GM12878 (cell line): Measurements from ENCODE around the gene ETNK1. TPM values are rescaled to one million over a fixed set of nuclear protein-coding genes. Genes with fewer than 3 reads are reported as not detected.

Experiments used
- ATAC-seq: fragments of 200-7000 bp; cut with Tn5 transposase; 3 replicates; pipeline ENCODE4 v1.9.1; 2020; ENCODE audit warnings: mild to moderate bottlenecking, moderate library complexity
- BruUV-seq: library from RNA; stranded (reverse); fragments of 400-500 nt; replicated peaks from 2 replicates; lab custom pipeline; 2021; lab: Mats Ljungman, UMichigan
- CTCF ChIA-PET: fragments of 300-600 bp; sonication (Branson Sonifier 250); formaldehyde crosslinking; extraction: SDS; loops from one replicate; lab custom pipeline; 2021; ENCODE audit warnings: inconsistent platforms; lab: Yijun Ruan, JAX
- POLR2A ChIA-PET: fragments of 350-600 bp; formaldehyde crosslinking; extraction: SDS; loops from one replicate; lab custom pipeline; 2021; ENCODE audit warnings: inconsistent platforms; lab: Charles Lee
- RAD21 ChIA-PET: fragments of 300-600 bp; sonication (Branson Sonifier 250); formaldehyde crosslinking; loops from one replicate; lab custom pipeline; 2023; ENCODE audit warnings: antibody characterized with exemption; ENCODE audit not compliant: unreplicated experiment; lab: Charles Lee
- SMC1A ChIA-PET: fragments of 300-600 bp; sonication (Branson Sonifier 250); formaldehyde crosslinking; loops from one replicate; lab custom pipeline; 2023; ENCODE audit not compliant: unreplicated experiment, uncharacterized antibody; lab: Charles Lee
- DNase-seq: peaks from one replicate; pipeline ENCODE4 v3.0.0-alpha.2; 2011; ENCODE audit warnings: low read depth, low spot score
- FAIRE-seq: peaks from 3 replicates; lab custom pipeline; 2011; peaks lifted over from hg19 to GRCh38; lab: Jason Lieb, UNC
- H2AFZ ChIP-seq: 2 replicates; pipeline ENCODE4 v1.6.0; 2011; ENCODE audit warnings: low read depth, low read length, control low read depth; ENCODE audit not compliant: control insufficient read depth
- H3K27ac ChIP-seq: 2 replicates; pipeline ENCODE4 v1.5.1; 2011; ENCODE audit warnings: control low read depth; ENCODE audit not compliant: control insufficient read depth, insufficient read depth
- H3K27me3 ChIP-seq, 2 experiments: replicated peaks in 1 of 2; 2 replicates each; pipeline versions ENCODE4 v1.6.0 to v1.6.1; 2011; ENCODE audit warnings: low read length in 1 of 2; ENCODE audit not compliant: control insufficient read depth in 2 of 2, insufficient read depth in 2 of 2
- H3K36me3 ChIP-seq, 2 experiments: 2 replicates each; pipeline ENCODE4 v1.5.1; 2011; ENCODE audit warnings: low read length in 1 of 2; ENCODE audit not compliant: control insufficient read depth in 2 of 2, insufficient read depth in 2 of 2
- H3K4me1 ChIP-seq: 2 replicates; pipeline ENCODE4 v1.6.1; 2011; ENCODE audit warnings: mild to moderate bottlenecking, low read length, moderate library complexity, mixed read lengths; ENCODE audit not compliant: control insufficient read depth, insufficient read depth
- H3K4me2 ChIP-seq: 2 replicates; pipeline ENCODE4 v1.6.0; 2011; ENCODE audit warnings: control low read depth; ENCODE audit not compliant: control insufficient read depth, insufficient read depth
- H3K4me3 ChIP-seq: fragments of 200-600 bp; sonication (generic); 2 replicates; pipeline ENCODE4 v1.5.1; 2016
- H3K79me2 ChIP-seq: 2 replicates; pipeline ENCODE4 v1.6.0; 2011; ENCODE audit warnings: low read length; ENCODE audit not compliant: control insufficient read depth, insufficient read depth
- H3K9ac ChIP-seq: 2 replicates; pipeline ENCODE4 v1.8.0; 2011; ENCODE audit warnings: low read length, control low read depth, mixed read lengths; ENCODE audit not compliant: control insufficient read depth, insufficient read depth
- H3K9me3 ChIP-seq: replicated peaks from 3 replicates; pipeline ENCODE4 v1.5.1; 2011; ENCODE audit warnings: mild to moderate bottlenecking, low read length; ENCODE audit not compliant: control insufficient read depth, insufficient read depth
- H4K20me1 ChIP-seq: 2 replicates; pipeline ENCODE4 v1.6.0; 2011; ENCODE audit not compliant: control insufficient read depth, insufficient read depth
- ASH2L ChIP-seq: fragments of 300-600, 200-600 bp; sonication (generic); IDR thresholded peaks from 2 replicates; pipeline ENCODE4 v1.6.1; 2017; ENCODE audit warnings: low read depth, mild to moderate bottlenecking, borderline replicate concordance
- ATF7 ChIP-seq: fragments of 450-650 bp; IDR thresholded peaks from 2 replicates; pipeline ENCODE4 v1.6.1; 2016; ENCODE audit warnings: low read depth, mild to moderate bottlenecking
- BMI1 ChIP-seq: fragments of 450-650 bp; IDR thresholded peaks from 2 replicates; pipeline ENCODE4 v1.6.1; 2016; ENCODE audit warnings: mild to moderate bottlenecking, moderate library complexity, borderline replicate concordance
- CBX5 ChIP-seq: sonication (generic); IDR thresholded peaks from 2 replicates; pipeline ENCODE4 v1.6.1; 2016; ENCODE audit warnings: low read depth, moderate library complexity, mild to moderate bottlenecking, inconsistent platforms
- CEBPB ChIP-seq, 2 experiments: fragments of 150-350 bp in 1 of 2; IDR thresholded peaks; 2 replicates each; pipeline ENCODE4 v1.6.1; 2012 to 2014; ENCODE audit warnings: low read depth in 2 of 2, low read length in 2 of 2, borderline replicate concordance in 1 of 2, inconsistent platforms in 1 of 2
- DPF2 ChIP-seq: fragments of 450-650 bp; IDR thresholded peaks from 2 replicates; pipeline ENCODE4 v1.6.1; 2017; ENCODE audit warnings: mild to moderate bottlenecking
- IKZF1 ChIP-seq: fragments of 450-650 bp; conservative IDR thresholded peaks from 2 replicates; pipeline ENCODE4 v1.6.1; 2017; ENCODE audit warnings: antibody characterized with exemption, mild to moderate bottlenecking
- NR2C2 ChIP-seq: IDR thresholded peaks from 2 replicates; pipeline ENCODE4 v1.6.1; 2011; ENCODE audit warnings: borderline replicate concordance, low read depth; ENCODE audit not compliant: control insufficient read depth, insufficient read length
- PKNOX1 ChIP-seq: fragments of 450-650 bp; IDR thresholded peaks from 2 replicates; pipeline ENCODE4 v1.6.1; 2016; ENCODE audit warnings: mild to moderate bottlenecking
- SMAD1 ChIP-seq: fragments of 450-650 bp; IDR thresholded peaks from 2 replicates; pipeline ENCODE4 v1.6.1; 2018; ENCODE audit warnings: mild to moderate bottlenecking, low read depth; ENCODE audit not compliant: partially characterized antibody
- SMARCA5 ChIP-seq: fragments of 450-650 bp; IDR thresholded peaks from 2 replicates; pipeline ENCODE4 v1.6.1; 2017; ENCODE audit warnings: mild to moderate bottlenecking
- STAT3 ChIP-seq: IDR thresholded peaks from 2 replicates; pipeline ENCODE4 v1.6.1; 2011; ENCODE audit warnings: low read depth, low read length, improper control_type of control experiment
- SUPT20H ChIP-seq: IDR thresholded peaks from 2 replicates; pipeline ENCODE4 v1.6.1; 2011; ENCODE audit warnings: low read depth, mild to moderate bottlenecking, low read length, moderate library complexity, borderline replicate concordance; ENCODE audit not compliant: control insufficient read depth
- TARDBP ChIP-seq: IDR thresholded peaks from 2 replicates; pipeline ENCODE4 v1.6.1; 2016; ENCODE audit warnings: borderline replicate concordance
- TCF7 ChIP-seq: IDR thresholded peaks from 2 replicates; pipeline ENCODE4 v1.6.1; 2014; ENCODE audit warnings: antibody characterized with exemption, borderline replicate concordance
- ZNF24 ChIP-seq: fragments of 450-650 bp; IDR thresholded peaks from 2 replicates; pipeline ENCODE4 v1.6.1; 2017; ENCODE audit warnings: antibody characterized with exemption, mild to moderate bottlenecking
- ZZZ3 ChIP-seq: IDR thresholded peaks from 2 replicates; pipeline ENCODE4 v1.6.1; 2011; ENCODE audit warnings: low read depth; ENCODE audit not compliant: control insufficient read depth, insufficient read length
- WGBS: methylation state at CpG from one replicate; pipeline ENCODE4 v1.1.6; 2016; ENCODE audit warnings: low lambda C conversion rate; ENCODE audit not compliant: insufficient replicate concordance, insufficient coverage; ENCODE audit errors: missing lambda C conversion rate; 5-methylcytosine and 5-hydroxymethylcytosine counted together
- in situ Hi-C: fragments of 300-500 bp; cut with MboI; formaldehyde crosslinking; loops from 9 replicates; pipeline ENCODE4 v1.14.3; 2018; ENCODE audit warnings: mixed read lengths
- intact Hi-C: fragments of 100-400 bp; cut with micrococcal nuclease; formaldehyde crosslinking; loops from one replicate; pipeline ENCODE4 v1.14.2; 2022; ENCODE audit not compliant: unreplicated experiment
- polyA plus RNA-seq, 11 experiments: library from polyadenylated mRNA; depleted of rRNA in 4 of 11; unstranded in 6 of 11; stranded (reverse) in 5 of 11; fragments of >200 nt; fragmentation: Nextera tagmentation in 4 of 11; fragmentation: Illumina TruSeq in 1 of 11; extraction: Ambion mirVana in 4 of 11; extraction: Trizol in 1 of 11; gene quantifications; 1 replicate in 1 of 11; 2 replicates in 10 of 11; pipeline versions ENCODE4 v1.2.1 to v1.2.3, GENCODE V29; 2011 to 2016; ENCODE audit warnings: inconsistent platforms in 2 of 11, missing spikeins in 2 of 11, low read depth in 1 of 11
- total RNA-seq, 4 experiments: library from RNA; depleted of rRNA in 3 of 4; stranded (reverse); fragments of >200 nt in 3 of 4; fragmentation: Illumina TruSeq in 1 of 4; extraction: Trizol in 1 of 4; gene quantifications; 2 replicates each; pipeline versions ENCODE4 v1.2.1 to v1.2.3, GENCODE V29; 2013 to 2021
- TF ChIP-seq, protein P1 (sequence below): fragments of 450-650 bp; IDR thresholded peaks from 2 replicates; pipeline ENCODE4 v1.6.1; 2017; ENCODE audit warnings: borderline replicate concordance

Gene ETNK1
- total and polyA plus RNA-seq, 10 of the 15 experiments (the other 5 are each of a cell fraction or from before 2014, with no cell fraction given), result 12.3 to 69.4 (median 34.2) TPM

- intact Hi-C loops (no loop called here), in situ Hi-C loops (no loop called here)
- RAD21 ChIA-PET, result interaction anchor here (0.5 to 0.9 kb wide), 2 partner anchors 139 to 585 kb away, joined by 3 to 4 read pairs; no protein-coding TSS in a partner anchor
- H2AFZ ChIP-seq, result no peak overlapping the region
- TF ChIP-seq, protein P1, sequence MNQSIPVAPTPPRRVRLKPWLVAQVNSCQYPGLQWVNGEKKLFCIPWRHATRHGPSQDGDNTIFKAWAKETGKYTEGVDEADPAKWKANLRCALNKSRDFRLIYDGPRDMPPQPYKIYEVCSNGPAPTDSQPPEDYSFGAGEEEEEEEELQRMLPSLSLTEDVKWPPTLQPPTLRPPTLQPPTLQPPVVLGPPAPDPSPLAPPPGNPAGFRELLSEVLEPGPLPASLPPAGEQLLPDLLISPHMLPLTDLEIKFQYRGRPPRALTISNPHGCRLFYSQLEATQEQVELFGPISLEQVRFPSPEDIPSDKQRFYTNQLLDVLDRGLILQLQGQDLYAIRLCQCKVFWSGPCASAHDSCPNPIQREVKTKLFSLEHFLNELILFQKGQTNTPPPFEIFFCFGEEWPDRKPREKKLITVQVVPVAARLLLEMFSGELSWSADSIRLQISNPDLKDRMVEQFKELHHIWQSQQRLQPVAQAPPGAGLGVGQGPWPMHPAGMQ, result no peak
- TF ChIP-seq ZZZ3, result no peak
- no peak for TF ChIP-seq TCF7
- TF ChIP-seq ASH2L, result no peak
- no peak for TF ChIP-seq PKNOX1
- TF ChIP-seq CBX5, result no peak
- TF ChIP-seq IKZF1, result no peak
- TF ChIP-seq DPF2, result no peak
- TF ChIP-seq BMI1, result no peak
- no peak for TF ChIP-seq TARDBP
- no peak for TF ChIP-seq NR2C2
- no peak for TF ChIP-seq STAT3
- TF ChIP-seq CEBPB (IDR thresholded peaks at IDR 0.05; ENCODE audit: borderline replicate concordance in 1 of 2, low read depth in 2 of 2, low read length in 2 of 2), result no peak
- no peak for TF ChIP-seq ZNF24
- no peak for TF ChIP-seq SUPT20H
- TF ChIP-seq SMARCA5, result no peak
- no peak for TF ChIP-seq ATF7
- no peak for TF ChIP-seq SMAD1
- SMC1A ChIA-PET, result interaction anchor here (0.7 to 1.2 kb wide), 6 partner anchors 12 to 51 kb away, joined by 3 read pairs; no protein-coding TSS in a partner anchor
- no peak overlapping the region for H3K27ac ChIP-seq
- no peaks in the 10 kb centered on the region for H3K9me3 ChIP-seq
- POLR2A ChIA-PET, result no interaction called here
- ATAC-seq, result no peak
- peaks cover 0 to 6% of the 10 kb centered on the region in 2 experiments; a peak in 2 of 4 replicates for H3K36me3 ChIP-seq
- over 99% methylated on average over 6 of the region's 6 CpGs for WGBS
- no peaks in the 10 kb centered on the region for H3K79me2 ChIP-seq
- CTCF ChIA-PET, result interaction anchor here (0.8 to 1.0 kb wide), 4 partner anchors 13 to 33 kb away, joined by 3 read pairs; no protein-coding TSS in a partner anchor
- no peaks in the 10 kb centered on the region for H3K27me3 ChIP-seq
- H4K20me1 ChIP-seq, result no peaks in the 10 kb centered on the region
- no peak overlapping the region for H3K4me3 ChIP-seq
- no peak overlapping the region for H3K9ac ChIP-seq
- no peak for FAIRE-seq
- BruUV-seq, result no TSS peak
- no peak for DNase-seq
- H3K4me1 ChIP-seq, result no peaks in the 10 kb centered on the region
- no peak overlapping the region for H3K4me2 ChIP-seq
These were observed 43.5 kb downstream of the ETNK1 start for GRCh38 chr12:22668441-22668840.
